ENCODE measurements around the gene ZMIZ1.
"Not testable (repeated sequence)": the region's sequence is repeated elsewhere in the genome, so short reads cannot be mapped to it uniquely, and the experiment has no call there.

ZMIZ1 gene

GRCh38 chr10:79323602-79324001, 254.8 kb downstream of the ZMIZ1 start:
- no peak for DNase-seq (ENCODE audit: low read depth in 2 of 2)

- DNase-seq (ENCODE audit: low read depth in 2 of 2) = no peak
These were observed 255.4 kb downstream of the ZMIZ1 start for GRCh38 chr10:79324032-79324695.

- no peak for DNase-seq (ENCODE audit: low read depth in 2 of 2)
These were observed 257.8 kb downstream of the ZMIZ1 start for GRCh38 chr10:79326361-79327089.

GRCh38 chr10:79327090-79327457, 258.3 kb downstream of the ZMIZ1 start:
- DNase-seq (ENCODE audit: low read depth in 2 of 2) = no peak

GRCh38 chr10:79328147-79328701, 259.5 kb downstream of the ZMIZ1 start:
- no peak for DNase-seq (ENCODE audit: low read depth in 2 of 2)

GRCh38 chr10:79328737-79329504, 260.2 kb downstream of the ZMIZ1 start:
- DNase-seq (ENCODE audit: low read depth in 2 of 2) = no peak

- DNase-seq (ENCODE audit: low read depth in 2 of 2) = no peak
These were observed 260.8 kb downstream of the ZMIZ1 start for GRCh38 chr10:79329529-79329928.

- DNase-seq (ENCODE audit: low read depth in 2 of 2) = no peak
These were observed 262.5 kb downstream of the ZMIZ1 start for GRCh38 chr10:79331226-79331625.

GRCh38 chr10:79331709-79332108, 262.9 kb downstream of the ZMIZ1 start:
- DNase-seq (ENCODE audit: low read depth in 2 of 2) = peak in 1 of 2 experiments; percentile 30

- not testable (repeated sequence) for DNase-seq (ENCODE audit: low read depth in 2 of 2)
These were observed 264.0 kb downstream of the ZMIZ1 start for GRCh38 chr10:79332610-79333315.

- no peak for DNase-seq (ENCODE audit: low read depth in 2 of 2)
These were observed 264.7 kb downstream of the ZMIZ1 start for GRCh38 chr10:79333513-79333912.

- DNase-seq (ENCODE audit: low read depth in 2 of 2) = no peak
These were observed 265.8 kb downstream of the ZMIZ1 start for GRCh38 chr10:79334573-79334972.

- no peak for DNase-seq (ENCODE audit: low read depth in 2 of 2)
These were observed 266.3 kb downstream of the ZMIZ1 start for GRCh38 chr10:79335094-79335469.

- DNase-seq (ENCODE audit: low read depth in 2 of 2) = no peak
These were observed 266.9 kb downstream of the ZMIZ1 start for GRCh38 chr10:79335470-79336235.

GRCh38 chr10:79336276-79336675, 267.5 kb downstream of the ZMIZ1 start:
- no peak for DNase-seq (ENCODE audit: low read depth in 2 of 2)

GRCh38 chr10:79336739-79337138, 268.0 kb downstream of the ZMIZ1 start:
- no peak for DNase-seq (ENCODE audit: low read depth in 2 of 2)

GRCh38 chr10:79337783-79338469, 269.2 kb downstream of the ZMIZ1 start:
- DNase-seq (ENCODE audit: low read depth in 2 of 2) = not testable (repeated sequence)

GRCh38 chr10:79339266-79339665, 270.5 kb downstream of the ZMIZ1 start:
- DNase-seq (ENCODE audit: low read depth in 2 of 2) = no peak

- no peak for DNase-seq (ENCODE audit: low read depth in 2 of 2)
These were observed 272.0 kb downstream of the ZMIZ1 start for GRCh38 chr10:79340646-79341244.

- DNase-seq (ENCODE audit: low read depth in 2 of 2) = no peak
These were observed 273.6 kb downstream of the ZMIZ1 start for GRCh38 chr10:79342295-79342761.

All from fibroblast of skin of left biceps (primary cell).